Neural cell (in vitro differentiated cells): Measurements from ENCODE around the gene SEC61B. TPM values are rescaled to one million over a fixed set of nuclear protein-coding genes. Genes with fewer than 3 reads are reported as not detected.

Experiments
- H2AFZ ChIP-seq: fragments of 200-600, 300-800 bp; sonication (generic), shearing (Covaris generic); 2 replicates; pipeline ENCODE4 v1.6.0; 2014; ENCODE audit warnings: low read depth, mild to moderate bottlenecking, antibody characterized with exemption, low read length, moderate library complexity
- H3F3A ChIP-seq: fragments of 200-600 bp; shearing (Covaris generic); 2 replicates; pipeline ENCODE4 v1.6.1; 2016; ENCODE audit warnings: mild to moderate bottlenecking, moderate library complexity, mixed read lengths, antibody characterized with exemption, low read length; ENCODE audit not compliant: insufficient read depth, poor library complexity, severe bottlenecking
- H3K27ac ChIP-seq: fragments of 200-600, 300-800 bp; sonication (generic), shearing (Covaris generic); 2 replicates; pipeline ENCODE4 v1.5.1; 2014; ENCODE audit warnings: mild to moderate bottlenecking, low read length, moderate library complexity
- H3K27me3 ChIP-seq: fragments of 300-800, 200-600 bp; sonication (generic), shearing (Covaris generic); 2 replicates; pipeline ENCODE4 v1.6.0; 2014; ENCODE audit warnings: mild to moderate bottlenecking, low read depth, low read length, moderate library complexity; ENCODE audit not compliant: insufficient read depth
- H3K36me3 ChIP-seq: fragments of 300-800, 200-600 bp; sonication (generic), shearing (Covaris generic); 2 replicates; pipeline ENCODE4 v1.5.1; 2014; ENCODE audit warnings: mild to moderate bottlenecking, antibody characterized with exemption, low read length, moderate library complexity; ENCODE audit not compliant: insufficient read depth
- H3K4me2 ChIP-seq: fragments of 300-800, 200-600 bp; sonication (generic), shearing (Covaris generic); 2 replicates; pipeline ENCODE4 v1.6.0; 2014; ENCODE audit warnings: mild to moderate bottlenecking, low read length
- H3K4me3 ChIP-seq: fragments of 300-800, 200-600 bp; sonication (generic), shearing (Covaris generic); 2 replicates; pipeline ENCODE4 v1.5.1; 2014; ENCODE audit warnings: mild to moderate bottlenecking, low read length, moderate library complexity
- H3K79me2 ChIP-seq: fragments of 200-600 bp; shearing (Covaris generic); replicated peaks from 2 replicates; pipeline ENCODE4 v1.6.0; 2014; ENCODE audit warnings: mild to moderate bottlenecking, low read length, moderate library complexity; ENCODE audit not compliant: insufficient read depth
- H3K9ac ChIP-seq: fragments of 300-800, 200-600 bp; sonication (generic), shearing (Covaris generic); 2 replicates; pipeline ENCODE4 v1.6.1; 2016; ENCODE audit warnings: mild to moderate bottlenecking, low read length, mixed read lengths
- H3K9me2 ChIP-seq: fragments of 200-600 bp; shearing (Covaris generic); 2 replicates; pipeline ENCODE4 v1.6.1; 2016; ENCODE audit warnings: mild to moderate bottlenecking, low read length, mixed read lengths; ENCODE audit not compliant: insufficient read depth
- H3K9me3 ChIP-seq: fragments of 200-600, 300-800 bp; sonication (generic), shearing (Covaris generic); 2 replicates; pipeline ENCODE4 v1.6.1; 2016; ENCODE audit warnings: mild to moderate bottlenecking, mixed run types, low read length, moderate library complexity, mixed read lengths
- H4K20me1 ChIP-seq: fragments of 200-600 bp; shearing (Covaris generic); 2 replicates; pipeline ENCODE4 v1.6.1; 2016; ENCODE audit warnings: mild to moderate bottlenecking, mixed run types; ENCODE audit not compliant: insufficient read depth
- EP300 ChIP-seq: fragments of 450-650 bp; conservative IDR thresholded peaks from 2 replicates; pipeline ENCODE4 v1.6.1; 2014; ENCODE audit warnings: antibody characterized with exemption, mild to moderate bottlenecking, moderate library complexity; ENCODE audit not compliant: poor library complexity, severe bottlenecking
- EZH2 ChIP-seq: fragments of 200-600, 300-800 bp; shearing (Covaris generic), sonication (generic); IDR thresholded peaks from 2 replicates; pipeline ENCODE4 v1.6.1; 2014; ENCODE audit warnings: antibody characterized with exemption, low read length, borderline replicate concordance, mild to moderate bottlenecking; ENCODE audit not compliant: insufficient read depth, poor library complexity, severe bottlenecking
- MXI1 ChIP-seq: fragments of 450-650 bp; conservative IDR thresholded peaks from 2 replicates; pipeline ENCODE4 v1.6.1; 2014; ENCODE audit warnings: antibody characterized with exemption, mild to moderate bottlenecking; ENCODE audit not compliant: poor library complexity, severe bottlenecking
- POLR2AphosphoS5 ChIP-seq: IDR thresholded peaks from 2 replicates; pipeline ENCODE4 v1.6.1; 2012
- RAD21 ChIP-seq: fragments of 450-650 bp; conservative IDR thresholded peaks from 2 replicates; pipeline ENCODE4 v1.6.1; 2014; ENCODE audit warnings: antibody characterized with exemption, mild to moderate bottlenecking, moderate library complexity
- REST ChIP-seq: IDR thresholded peaks from 2 replicates; pipeline ENCODE4 v1.6.1; 2012; ENCODE audit warnings: borderline replicate concordance
- SMC3 ChIP-seq: fragments of 450-650 bp; conservative IDR thresholded peaks from 2 replicates; pipeline ENCODE4 v1.6.1; 2014; ENCODE audit warnings: antibody characterized with exemption, mild to moderate bottlenecking, moderate library complexity; ENCODE audit not compliant: poor library complexity
- TAF1 ChIP-seq: IDR thresholded peaks from 2 replicates; pipeline ENCODE4 v1.6.1; 2012; ENCODE audit warnings: low read depth
- polyA plus RNA-seq: library from polyadenylated mRNA; depleted of rRNA; stranded (reverse); fragments of >200 nt; gene quantifications from 2 replicates; pipeline ENCODE4 v1.2.3, GENCODE V29; 2014
- TF ChIP-seq, protein P1 (sequence below): fragments of 450-650 bp; IDR thresholded peaks from 2 replicates; pipeline ENCODE4 v1.5.1; 2014; ENCODE audit warnings: antibody characterized with exemption, mild to moderate bottlenecking, moderate library complexity; ENCODE audit not compliant: poor library complexity, severe bottlenecking

The SEC61B gene
- polyA plus RNA-seq, 1 donor from 2014 or later, result 203 TPM

DNA sequence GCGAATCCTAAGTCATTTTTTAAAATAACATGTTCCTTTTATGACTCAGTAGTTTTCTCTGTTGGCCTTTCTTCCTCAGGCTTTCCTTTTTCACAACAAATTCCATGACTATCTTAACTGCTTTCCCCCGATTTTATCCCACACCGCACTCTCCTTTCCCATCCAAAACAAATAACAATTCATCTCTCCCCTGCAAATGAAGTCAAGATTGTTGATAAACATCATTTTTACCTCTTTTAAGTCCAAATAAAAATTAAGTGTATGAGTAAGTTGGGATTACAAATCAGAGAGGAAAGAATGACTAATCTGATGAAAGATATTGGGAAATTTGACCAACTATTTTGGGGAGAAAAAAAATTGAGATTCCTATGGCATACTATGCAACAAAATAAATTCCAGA, 47.3 kb downstream of the SEC61B start:
- H2AFZ ChIP-seq, result no peak overlapping the region
- H3K4me2 ChIP-seq, result no peak overlapping the region
- no peak overlapping the region for H3K9ac ChIP-seq
- H3K4me3 ChIP-seq, result no peak overlapping the region
- H3K79me2 ChIP-seq, result no peaks in the 10 kb centered on the region
- no peak for TF ChIP-seq EZH2
- no peak for TF ChIP-seq POLR2AphosphoS5
- TF ChIP-seq MXI1, result no peak
- no peak for TF ChIP-seq RAD21
- TF ChIP-seq REST, result no peak
- TF ChIP-seq, protein P1, sequence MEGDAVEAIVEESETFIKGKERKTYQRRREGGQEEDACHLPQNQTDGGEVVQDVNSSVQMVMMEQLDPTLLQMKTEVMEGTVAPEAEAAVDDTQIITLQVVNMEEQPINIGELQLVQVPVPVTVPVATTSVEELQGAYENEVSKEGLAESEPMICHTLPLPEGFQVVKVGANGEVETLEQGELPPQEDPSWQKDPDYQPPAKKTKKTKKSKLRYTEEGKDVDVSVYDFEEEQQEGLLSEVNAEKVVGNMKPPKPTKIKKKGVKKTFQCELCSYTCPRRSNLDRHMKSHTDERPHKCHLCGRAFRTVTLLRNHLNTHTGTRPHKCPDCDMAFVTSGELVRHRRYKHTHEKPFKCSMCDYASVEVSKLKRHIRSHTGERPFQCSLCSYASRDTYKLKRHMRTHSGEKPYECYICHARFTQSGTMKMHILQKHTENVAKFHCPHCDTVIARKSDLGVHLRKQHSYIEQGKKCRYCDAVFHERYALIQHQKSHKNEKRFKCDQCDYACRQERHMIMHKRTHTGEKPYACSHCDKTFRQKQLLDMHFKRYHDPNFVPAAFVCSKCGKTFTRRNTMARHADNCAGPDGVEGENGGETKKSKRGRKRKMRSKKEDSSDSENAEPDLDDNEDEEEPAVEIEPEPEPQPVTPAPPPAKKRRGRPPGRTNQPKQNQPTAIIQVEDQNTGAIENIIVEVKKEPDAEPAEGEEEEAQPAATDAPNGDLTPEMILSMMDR, result no peak
- no peak for TF ChIP-seq SMC3
- no peak for TF ChIP-seq EP300
- TF ChIP-seq TAF1, result no peak
- no peak overlapping the region for H3K27ac ChIP-seq
- H3K9me3 ChIP-seq, result no peaks in the 10 kb centered on the region
- no peaks in the 10 kb centered on the region for H3K9me2 ChIP-seq
- no peaks in the 10 kb centered on the region for H3K27me3 ChIP-seq
- H3K36me3 ChIP-seq, result no peaks in the 10 kb centered on the region
- H4K20me1 ChIP-seq, result no peaks in the 10 kb centered on the region
- no peaks in the 10 kb centered on the region for H3F3A ChIP-seq

GRCh38 chr9:99270491-99270890, 48.4 kb downstream of the SEC61B start:
- Histone ChIP-seq H3F3A (no peaks in the 10 kb centered on the region), H3K4me2 (no peak overlapping the region), H3K9me3 (no peaks in the 10 kb centered on the region), H3K9me2 (no peaks in the 10 kb centered on the region), H3K79me2 (no peaks in the 10 kb centered on the region), H3K4me3 (no peak overlapping the region), H3K27me3 (no peaks in the 10 kb centered on the region), H4K20me1 (no peaks in the 10 kb centered on the region), H3K36me3 (no peaks in the 10 kb centered on the region), H3K27ac (no peak overlapping the region), H2AFZ (no peak overlapping the region), H3K9ac (no peak overlapping the region)
- TF ChIP-seq EP300 (no peak), TAF1 (no peak), RAD21 (no peak), POLR2AphosphoS5 (no peak), REST (no peak), SMC3 (no peak), EZH2 (no peak), MXI1 (no peak)
- TF ChIP-seq, protein P1, result no peak
